ENCODE measurements around the gene FOXP4.

- TF ChIP-seq CTCF (IDR thresholded peaks at IDR 0.05) (no peak), EZH2phosphoT487 (IDR thresholded peaks at IDR 0.05) (no peak)
These were observed 6.5 kb downstream of the FOXP4 start for GRCh38 chr6:41552723-41553122.

Data from neural progenitor cell (in vitro differentiated cells).